Panc1 (cell line): Measurements from ENCODE around the gene SRPK1.

ENCODE experiments used
- POLR2AphosphoS5 ChIP-seq: IDR thresholded peaks from 2 replicates; pipeline ENCODE4 v1.6.1; 2012; ENCODE audit warnings: mild to moderate bottlenecking, low read depth, low read length, moderate library complexity
- TCF7L2 ChIP-seq: IDR thresholded peaks from 2 replicates; pipeline ENCODE4 v1.6.1; 2011; ENCODE audit warnings: mild to moderate bottlenecking, low read depth, low read length, inconsistent platforms
- TF ChIP-seq, protein P1 (sequence below): fragments of 450-650 bp; IDR thresholded peaks from 2 replicates; pipeline ENCODE4 v1.5.1; 2017; ENCODE audit warnings: mild to moderate bottlenecking

GRCh38 chr6:35919827-35920751 lies 809 bp downstream of the SRPK1 start:
- TF ChIP-seq, protein P1, sequence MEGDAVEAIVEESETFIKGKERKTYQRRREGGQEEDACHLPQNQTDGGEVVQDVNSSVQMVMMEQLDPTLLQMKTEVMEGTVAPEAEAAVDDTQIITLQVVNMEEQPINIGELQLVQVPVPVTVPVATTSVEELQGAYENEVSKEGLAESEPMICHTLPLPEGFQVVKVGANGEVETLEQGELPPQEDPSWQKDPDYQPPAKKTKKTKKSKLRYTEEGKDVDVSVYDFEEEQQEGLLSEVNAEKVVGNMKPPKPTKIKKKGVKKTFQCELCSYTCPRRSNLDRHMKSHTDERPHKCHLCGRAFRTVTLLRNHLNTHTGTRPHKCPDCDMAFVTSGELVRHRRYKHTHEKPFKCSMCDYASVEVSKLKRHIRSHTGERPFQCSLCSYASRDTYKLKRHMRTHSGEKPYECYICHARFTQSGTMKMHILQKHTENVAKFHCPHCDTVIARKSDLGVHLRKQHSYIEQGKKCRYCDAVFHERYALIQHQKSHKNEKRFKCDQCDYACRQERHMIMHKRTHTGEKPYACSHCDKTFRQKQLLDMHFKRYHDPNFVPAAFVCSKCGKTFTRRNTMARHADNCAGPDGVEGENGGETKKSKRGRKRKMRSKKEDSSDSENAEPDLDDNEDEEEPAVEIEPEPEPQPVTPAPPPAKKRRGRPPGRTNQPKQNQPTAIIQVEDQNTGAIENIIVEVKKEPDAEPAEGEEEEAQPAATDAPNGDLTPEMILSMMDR = no peak
- TF ChIP-seq POLR2AphosphoS5 (no peak), TCF7L2 (no peak)
